Cardiac fibroblast (primary cell): Measurements from ENCODE around the gene TPGS1.

Experiments
- DNase-seq, 2 donors: peaks; one replicate each; pipeline versions ENCODE4 v3.0.0 to v3.0.0-alpha.2; 2010; ENCODE audit warnings: low read depth in 2 of 2
- H3K4me3 ChIP-seq, 2 donors: replicated peaks in 1 of 2; 1 replicate in 1 of 2; 2 replicates in 1 of 2; pipeline ENCODE4 v1.5.1; 2011; ENCODE audit warnings: low read depth in 2 of 2, low read length in 2 of 2, mild to moderate bottlenecking in 2 of 2, moderate library complexity in 1 of 2
- TF ChIP-seq, protein P1 (sequence below): IDR thresholded peaks from one replicate; pipeline ENCODE4 v1.5.1; 2011; ENCODE audit warnings: low read depth, mild to moderate bottlenecking, low read length, inconsistent platforms

The TPGS1 gene

DNA sequence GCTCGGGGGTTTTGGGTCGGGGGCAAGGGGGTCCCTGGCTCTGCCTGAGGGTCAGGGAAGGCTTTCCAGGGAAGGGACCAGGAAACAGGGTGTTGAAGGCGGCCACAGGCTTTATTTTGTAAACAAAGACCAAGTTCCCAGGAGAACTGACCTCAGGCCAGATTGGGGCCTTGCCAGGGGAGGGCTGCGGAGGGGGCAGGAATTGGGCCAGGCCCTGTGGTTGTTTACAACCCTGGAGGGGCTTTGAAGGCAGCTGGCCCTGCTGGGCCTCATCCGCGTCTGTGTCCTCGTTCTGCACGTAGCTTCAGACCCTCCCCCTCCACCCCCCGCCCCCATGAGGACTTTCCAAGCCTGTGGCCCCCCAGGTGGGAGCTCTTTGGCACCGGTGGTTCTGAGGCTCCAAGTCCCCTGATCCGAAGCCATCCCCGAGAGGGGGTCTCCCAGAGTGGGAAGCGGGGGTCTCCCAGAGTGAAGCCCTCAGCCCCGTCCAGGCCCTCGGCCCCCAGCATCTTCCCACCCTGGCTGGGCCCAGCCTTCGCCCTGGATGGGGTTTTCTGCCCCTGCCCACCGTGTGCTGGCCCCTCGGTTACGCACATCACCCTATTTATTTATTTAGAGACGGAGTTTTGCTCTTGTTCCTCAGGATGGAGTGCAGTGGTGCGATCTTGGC is 51.6 kb downstream of the TPGS1 start:
- no peak overlapping the region for H3K4me3 ChIP-seq
- DNase-seq, result peak in 1 of 2 donors; percentile 85
- TF ChIP-seq, protein P1, sequence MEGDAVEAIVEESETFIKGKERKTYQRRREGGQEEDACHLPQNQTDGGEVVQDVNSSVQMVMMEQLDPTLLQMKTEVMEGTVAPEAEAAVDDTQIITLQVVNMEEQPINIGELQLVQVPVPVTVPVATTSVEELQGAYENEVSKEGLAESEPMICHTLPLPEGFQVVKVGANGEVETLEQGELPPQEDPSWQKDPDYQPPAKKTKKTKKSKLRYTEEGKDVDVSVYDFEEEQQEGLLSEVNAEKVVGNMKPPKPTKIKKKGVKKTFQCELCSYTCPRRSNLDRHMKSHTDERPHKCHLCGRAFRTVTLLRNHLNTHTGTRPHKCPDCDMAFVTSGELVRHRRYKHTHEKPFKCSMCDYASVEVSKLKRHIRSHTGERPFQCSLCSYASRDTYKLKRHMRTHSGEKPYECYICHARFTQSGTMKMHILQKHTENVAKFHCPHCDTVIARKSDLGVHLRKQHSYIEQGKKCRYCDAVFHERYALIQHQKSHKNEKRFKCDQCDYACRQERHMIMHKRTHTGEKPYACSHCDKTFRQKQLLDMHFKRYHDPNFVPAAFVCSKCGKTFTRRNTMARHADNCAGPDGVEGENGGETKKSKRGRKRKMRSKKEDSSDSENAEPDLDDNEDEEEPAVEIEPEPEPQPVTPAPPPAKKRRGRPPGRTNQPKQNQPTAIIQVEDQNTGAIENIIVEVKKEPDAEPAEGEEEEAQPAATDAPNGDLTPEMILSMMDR, result no peak

DNA sequence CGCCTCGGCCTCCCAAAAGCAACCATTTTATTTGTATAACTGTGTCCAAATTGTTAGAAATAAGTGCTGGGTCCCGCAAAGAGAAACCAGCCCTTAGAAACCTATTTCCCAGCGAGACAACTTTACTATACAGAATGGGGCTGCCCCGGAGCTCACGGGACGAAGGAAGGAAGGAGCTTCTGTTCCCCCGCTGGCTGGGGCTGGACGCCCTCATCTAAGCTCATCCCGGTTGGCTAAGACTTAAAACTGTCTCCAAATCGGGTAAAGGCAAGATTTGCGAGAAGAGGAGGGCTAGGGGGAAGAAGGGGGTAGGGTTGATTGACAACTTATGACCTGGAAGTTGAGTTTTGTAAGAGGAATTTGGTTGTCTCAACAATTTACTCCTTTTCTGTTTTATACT is 52.8 kb downstream of the TPGS1 start:
- H3K4me3 ChIP-seq, result no peak overlapping the region
- TF ChIP-seq, protein P1, result no peak
- no peak for DNase-seq

DNA sequence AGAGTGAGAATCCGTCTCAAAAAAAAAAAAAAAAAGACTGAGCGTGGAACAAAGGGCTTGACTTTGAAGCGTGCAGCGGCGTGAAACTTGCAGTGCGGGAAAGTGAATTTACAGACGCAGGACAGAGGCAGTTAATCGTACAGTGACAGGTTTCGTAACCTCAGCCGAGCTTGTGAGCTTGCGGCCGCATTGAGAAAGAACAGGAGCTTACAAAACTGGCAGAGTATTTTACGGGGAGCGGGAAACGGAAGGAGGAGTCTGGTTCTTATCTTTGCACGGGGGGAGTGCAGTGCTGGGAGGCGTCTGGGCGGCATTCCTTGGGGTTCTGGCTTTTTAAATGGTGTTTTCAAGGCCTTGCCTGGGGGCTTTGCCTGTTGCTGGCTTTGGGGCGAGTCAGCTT is 59.1 kb downstream of the TPGS1 start:
- DNase-seq, result peak in 1 of 2 donors; percentile 97
- no peak overlapping the region for H3K4me3 ChIP-seq

DNA sequence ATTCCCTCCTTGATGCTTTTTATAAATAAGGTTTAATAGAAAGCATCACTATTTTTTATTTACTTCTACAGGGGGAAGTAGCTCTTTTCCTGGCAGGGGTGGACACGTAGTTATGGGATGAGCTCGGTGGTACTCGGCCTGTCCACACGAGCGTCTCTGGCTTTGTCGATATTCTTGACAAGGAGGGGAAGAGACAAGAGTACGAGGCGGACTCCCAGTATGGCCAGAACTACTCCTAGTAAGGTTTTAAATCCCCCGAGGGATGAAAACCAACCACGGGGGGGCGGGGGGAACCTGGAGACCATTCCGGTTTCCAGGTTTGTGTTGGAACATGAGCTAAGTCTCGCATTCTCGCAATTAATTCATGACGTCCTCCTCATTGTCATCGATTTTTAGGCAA is 59.5 kb downstream of the TPGS1 start:
- TF ChIP-seq, protein P1, result no peak
- no peak for DNase-seq
- no peak overlapping the region for H3K4me3 ChIP-seq

More for the DNA sequence above, 59.1 kb downstream of the TPGS1 start:
- TF ChIP-seq, protein P1, result no peak

DNA sequence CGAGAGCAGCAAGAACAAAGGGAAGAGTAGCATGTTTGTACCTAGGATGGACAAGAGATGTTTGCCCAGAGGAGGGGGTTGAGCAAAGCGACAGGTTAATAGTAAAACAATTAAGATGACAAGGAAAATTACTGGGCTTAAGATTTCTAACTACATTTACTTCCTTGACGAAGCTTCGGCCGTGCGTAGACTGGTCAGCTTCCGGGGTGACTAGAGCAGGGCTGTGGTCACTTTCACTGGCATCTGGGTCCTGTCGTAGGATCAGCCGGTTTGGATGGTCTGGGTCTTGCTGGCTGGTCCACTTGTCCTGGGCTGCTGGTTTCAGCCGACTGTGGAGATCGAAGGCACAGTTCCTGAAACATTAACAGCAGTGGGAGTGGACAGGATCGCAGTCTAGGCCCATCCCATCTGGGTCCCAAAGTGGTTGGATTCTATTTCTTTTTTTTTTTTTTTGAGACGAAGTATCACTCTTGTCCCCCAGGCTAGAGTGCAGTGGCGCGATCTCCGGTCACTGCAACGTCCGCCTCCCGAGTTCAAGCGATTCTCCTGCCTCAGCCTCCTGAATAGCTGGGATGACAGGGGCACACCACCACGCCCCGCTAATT is 60.1 kb downstream of the TPGS1 start:
- DNase-seq, result no peak
- H3K4me3 ChIP-seq, result no peak overlapping the region
- TF ChIP-seq, protein P1, result no peak
